CD4-positive, alpha-beta T cell treated with Interleukin-6 at 100 ng/mL for 8 hours (primary cell): ENCODE results near the gene C18orf54.
"Not testable (repeated sequence)": the region's sequence is repeated elsewhere in the genome, so short reads cannot be mapped to it uniquely, and the experiment has no call there.

Source experiments
- DNase-seq: peaks from one replicate; pipeline ENCODE4 v3.0.0-alpha.2; 2020; ENCODE audit warnings: mixed read lengths, low spot score

C18orf54 gene

DNA sequence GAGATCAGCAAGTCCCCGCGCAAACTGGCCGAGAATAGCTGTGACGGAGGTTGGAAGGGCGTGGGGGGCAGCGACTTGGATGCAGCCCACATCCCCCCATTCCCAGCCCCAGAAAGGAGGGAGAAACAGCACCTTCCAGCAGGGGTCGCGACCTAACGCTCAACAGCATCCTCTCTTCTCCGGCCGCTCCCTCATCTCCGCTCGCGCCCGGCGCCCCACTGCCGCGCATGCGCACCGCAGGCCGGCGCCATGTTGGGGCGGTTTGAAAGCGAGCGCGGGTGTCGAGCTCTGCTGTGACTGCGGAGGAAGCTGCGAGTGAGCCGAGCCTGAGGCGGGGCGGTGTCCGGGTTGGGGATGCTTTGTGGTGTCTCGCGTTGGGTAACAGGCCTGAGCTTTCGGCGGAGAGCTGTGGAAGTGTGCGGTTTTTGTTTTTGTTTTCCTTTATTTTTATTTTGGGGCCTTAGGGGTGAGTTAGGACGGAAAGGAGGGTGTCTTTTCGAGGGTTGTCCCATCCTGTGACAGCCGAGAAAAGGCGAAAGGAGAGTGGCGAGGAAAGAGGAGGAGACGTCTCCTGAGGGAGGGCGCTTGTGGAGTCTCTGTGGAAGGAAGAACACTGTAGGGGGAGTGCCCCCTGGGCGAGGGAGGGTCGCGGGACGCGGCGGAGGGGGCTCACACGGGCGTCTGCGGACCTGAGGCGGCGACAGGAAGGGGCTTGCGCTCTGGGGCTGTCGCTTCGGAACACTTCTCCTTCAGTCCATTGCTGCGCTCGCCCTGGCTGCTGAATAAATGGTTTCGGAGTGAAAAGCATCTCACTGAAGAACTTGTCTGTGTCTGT is at the start of gene C18orf54, which contains the start of gene STARD6:
Gene C18orf54 (plus strand): TSS at position 247 of the 835 bp plus-strand sequence. CDS start 2,667 bp downstream, outside the sequence.
Gene STARD6 (minus strand): TSS at position 199 of the 835 bp plus-strand sequence. CDS start 3,285 bp downstream, outside the sequence.
- DNase-seq = peak; percentile 91

DNA sequence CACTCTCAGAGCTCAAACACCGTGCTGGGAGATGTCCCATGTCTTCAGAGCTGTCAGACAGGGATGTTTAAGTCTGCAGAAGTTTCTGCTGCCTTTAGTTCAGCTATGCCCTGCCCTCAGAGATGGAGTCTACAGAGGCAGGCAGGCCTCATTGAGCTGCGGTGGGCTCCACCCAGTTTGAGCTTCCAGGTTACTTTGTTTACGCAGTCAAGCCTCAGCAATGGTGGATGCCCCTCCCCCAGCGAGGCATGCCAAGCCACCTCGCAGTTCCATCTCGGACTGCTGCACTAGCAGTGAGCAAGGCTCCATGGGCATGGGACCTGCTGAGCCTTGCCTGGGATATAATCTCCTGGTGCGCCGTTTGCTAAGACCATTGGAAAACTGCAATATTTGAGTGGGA is 48.1 kb upstream of the C18orf54 start:
- DNase-seq = not testable (repeated sequence)

DNA sequence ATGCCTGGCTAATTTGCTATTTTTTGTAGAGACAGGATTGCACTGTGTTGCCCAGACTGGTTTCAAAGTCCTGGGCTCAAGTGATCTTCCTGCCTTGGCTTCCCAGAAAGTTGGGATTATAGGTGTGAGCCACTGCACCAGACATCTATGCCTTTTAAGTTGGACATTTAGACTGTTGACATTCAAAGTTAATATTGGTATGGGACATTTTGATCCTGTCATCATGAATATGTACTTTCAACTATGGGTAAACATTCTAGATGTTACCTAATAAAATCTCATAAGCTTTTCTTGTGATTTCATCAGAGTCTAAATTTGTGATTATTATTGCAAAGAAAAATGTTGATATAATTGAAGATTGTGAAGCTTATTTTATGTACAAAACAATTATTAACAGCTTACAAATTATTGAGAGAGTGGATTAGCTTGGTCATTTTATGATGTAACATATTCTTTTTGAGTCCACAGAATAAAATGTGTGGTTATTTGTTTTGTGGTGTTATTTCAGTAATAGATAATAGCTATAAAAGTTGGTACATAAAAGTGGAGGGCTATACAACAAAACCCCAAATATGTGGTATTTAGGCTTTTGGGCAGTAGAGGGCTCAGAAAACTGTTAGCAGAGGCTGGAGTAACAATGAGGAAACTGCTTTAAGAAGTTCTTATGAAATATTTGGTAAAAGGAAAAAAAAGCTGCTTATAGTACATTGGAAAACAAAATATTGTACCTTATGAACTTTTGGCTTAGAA is 41.5 kb upstream of the C18orf54 start:
- no peak for DNase-seq

DNA sequence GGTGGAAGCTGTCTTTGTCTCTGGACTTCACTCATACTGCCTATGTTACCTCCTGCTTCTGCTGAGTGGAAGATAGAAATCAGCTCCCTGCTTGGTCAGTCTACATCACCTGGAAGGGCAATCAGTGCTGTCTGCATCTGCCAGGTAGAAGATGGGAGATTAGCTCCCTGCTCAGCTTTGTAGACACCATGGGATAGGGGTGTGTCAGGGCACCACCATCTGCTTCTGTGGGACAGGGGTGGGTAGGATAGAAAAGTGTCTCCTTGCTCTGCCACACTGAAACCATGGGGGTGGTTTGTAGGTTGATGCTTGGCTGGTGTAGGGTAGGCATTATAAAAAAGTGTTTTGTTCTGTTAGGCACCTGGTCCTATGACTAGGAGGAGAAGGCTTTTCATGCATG is 34.1 kb upstream of the C18orf54 start:
- no peak for DNase-seq

DNA sequence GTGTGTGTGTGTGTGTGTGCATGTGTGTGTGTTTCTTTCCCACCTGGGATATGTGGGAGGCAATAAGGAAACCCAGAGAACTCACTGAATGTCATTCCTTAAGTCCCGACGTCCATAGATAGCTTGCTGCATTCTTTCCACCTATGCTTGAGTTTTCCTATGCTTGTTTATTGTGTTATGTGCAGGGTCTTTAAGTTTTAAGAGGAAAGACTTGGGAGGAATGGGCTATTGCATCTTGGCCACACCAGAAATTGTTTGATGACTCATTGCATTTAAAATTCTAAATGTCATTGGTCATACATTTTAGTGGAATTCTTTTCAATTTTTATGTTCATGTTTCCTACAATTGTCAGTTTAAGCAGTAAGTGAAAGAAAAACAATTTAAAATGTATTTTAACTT is 33.7 kb upstream of the C18orf54 start:
- DNase-seq = no peak

DNA sequence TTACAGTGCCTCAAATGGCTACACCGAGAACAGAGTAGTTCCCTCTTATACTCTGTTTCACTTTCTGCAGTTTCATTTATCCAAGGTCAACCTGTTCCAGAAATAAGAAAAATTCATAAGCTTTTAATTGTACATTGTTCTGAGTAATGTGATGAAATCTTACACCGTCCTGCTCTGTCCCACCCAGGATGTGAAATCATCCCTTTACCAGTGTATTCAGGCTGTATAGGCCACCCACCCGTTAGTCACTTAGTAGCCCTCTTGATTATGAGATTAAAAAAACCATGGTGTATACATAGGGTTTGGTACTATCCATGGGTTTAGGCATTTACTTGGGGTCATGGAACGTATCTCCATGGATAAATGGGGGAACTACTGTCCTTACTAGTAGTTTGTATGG is 29.9 kb upstream of the C18orf54 start:
- DNase-seq = no peak

DNA sequence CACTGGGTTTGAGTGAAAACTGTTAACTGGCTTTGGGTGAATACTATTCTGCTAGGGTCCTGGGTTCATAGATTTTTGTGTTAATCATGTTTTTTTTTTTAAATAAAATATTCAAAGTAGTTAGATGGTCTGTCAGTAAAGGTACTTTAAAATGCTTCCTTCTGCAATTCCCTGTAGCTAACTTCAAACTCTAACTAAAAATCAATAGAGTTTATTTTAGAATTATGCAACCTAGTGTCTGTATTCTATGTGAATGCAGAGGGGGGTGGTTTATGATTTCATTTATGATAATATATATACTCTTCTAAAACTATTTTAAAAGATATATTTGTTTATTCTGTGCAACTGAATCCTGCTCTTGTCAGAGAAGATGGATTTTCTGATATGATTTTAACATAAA is 27.9 kb upstream of the C18orf54 start:
- DNase-seq = no peak

DNA sequence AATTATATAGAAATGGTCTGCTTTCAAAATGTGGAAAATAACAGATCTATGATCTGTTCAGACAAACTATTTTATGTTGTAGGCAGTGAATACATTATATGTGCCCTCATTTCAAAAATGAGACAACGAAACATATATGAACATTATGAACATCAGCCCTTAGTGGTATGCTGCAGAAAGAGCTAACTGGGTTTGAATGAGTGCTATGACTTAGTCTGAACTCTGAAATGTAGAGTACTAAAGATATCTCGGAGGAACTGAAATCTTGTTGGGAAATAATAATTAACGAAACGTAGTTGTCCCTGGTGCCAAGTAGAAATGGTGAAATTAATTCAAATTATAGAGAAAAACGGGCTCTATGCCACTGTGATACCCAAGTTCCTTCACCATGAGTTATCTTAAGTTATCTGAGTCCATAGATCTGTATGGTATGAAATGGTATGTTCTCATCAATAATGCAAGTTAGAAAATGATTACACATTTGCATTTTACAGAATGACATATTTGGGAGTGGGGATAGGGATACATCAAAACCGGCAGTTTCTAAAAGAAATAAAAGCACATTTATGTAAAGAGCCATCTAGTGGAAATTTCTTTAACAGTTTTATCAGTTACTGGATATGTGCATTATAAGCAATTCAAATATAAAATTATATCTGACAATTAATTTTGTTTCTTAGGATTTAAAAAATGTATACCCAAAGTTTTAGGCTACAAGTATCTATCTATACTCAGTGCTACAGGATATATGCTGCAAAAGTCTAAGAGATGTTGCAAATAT is 26.7 kb upstream of the C18orf54 start:
- no peak for DNase-seq

DNA sequence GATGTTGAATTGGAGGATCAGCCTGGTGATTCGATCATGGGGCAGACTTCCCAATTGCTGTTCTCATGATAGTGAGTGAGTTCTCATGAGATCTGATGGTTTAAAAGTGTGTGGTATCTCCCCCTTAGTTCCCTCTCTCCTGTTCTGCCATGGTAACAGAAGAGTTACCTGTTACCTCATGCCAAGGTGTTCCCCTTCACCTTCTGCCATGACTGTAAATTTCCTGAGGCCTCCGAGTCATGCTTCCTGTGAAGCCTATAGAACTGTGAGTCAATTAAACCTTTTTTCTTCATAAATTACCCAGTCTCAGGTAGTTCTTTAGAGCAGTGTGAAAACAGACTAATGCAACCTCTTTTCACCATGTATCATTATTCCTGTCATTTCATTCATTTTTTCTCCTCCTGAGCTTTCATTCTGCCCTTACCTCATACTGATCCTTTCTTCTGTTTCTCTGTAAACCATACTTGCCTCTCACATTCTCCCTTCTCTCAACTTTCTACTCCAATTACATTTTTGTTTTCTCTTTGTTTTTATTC is 22.0 kb upstream of the C18orf54 start:
- DNase-seq = no peak

DNA sequence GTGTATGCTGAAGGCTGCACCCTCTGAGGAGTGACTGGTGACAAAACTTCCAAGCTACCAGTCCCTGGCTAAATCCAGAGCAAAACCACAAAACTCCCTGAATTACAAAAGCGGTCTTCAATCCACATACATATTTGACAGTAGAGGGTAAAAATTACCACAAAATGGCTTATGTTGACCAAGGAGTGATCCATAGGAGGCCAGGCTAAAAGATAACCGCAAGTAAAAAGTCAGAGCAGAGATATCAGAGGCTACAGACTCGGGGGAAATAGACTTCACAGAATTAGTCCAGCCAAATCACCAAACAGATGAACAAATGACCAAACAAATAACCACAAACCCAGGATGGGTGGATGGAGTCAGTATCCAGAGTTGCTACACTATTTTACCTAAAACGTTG is 19.5 kb upstream of the C18orf54 start:
- no peak for DNase-seq

DNA sequence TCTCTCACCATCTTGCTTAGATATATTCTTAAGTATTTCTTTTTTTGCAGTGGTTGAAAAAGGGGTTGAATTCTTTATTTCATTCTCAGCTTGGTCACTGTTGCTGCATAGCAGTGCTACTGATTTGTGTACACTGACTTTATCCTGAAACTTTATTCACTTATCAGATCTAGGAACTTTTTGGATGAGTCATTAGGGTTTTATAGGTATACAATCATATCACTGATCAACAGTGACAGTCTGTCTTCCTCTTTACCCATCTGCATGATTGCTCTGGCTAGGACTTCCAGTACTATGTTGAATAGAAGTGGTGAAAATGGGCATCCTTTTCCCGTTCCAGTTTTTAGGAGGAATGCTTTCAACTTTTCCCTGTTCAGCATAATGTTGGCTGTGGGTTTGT is 6.5 kb upstream of the C18orf54 start:
- DNase-seq = no peak

DNA sequence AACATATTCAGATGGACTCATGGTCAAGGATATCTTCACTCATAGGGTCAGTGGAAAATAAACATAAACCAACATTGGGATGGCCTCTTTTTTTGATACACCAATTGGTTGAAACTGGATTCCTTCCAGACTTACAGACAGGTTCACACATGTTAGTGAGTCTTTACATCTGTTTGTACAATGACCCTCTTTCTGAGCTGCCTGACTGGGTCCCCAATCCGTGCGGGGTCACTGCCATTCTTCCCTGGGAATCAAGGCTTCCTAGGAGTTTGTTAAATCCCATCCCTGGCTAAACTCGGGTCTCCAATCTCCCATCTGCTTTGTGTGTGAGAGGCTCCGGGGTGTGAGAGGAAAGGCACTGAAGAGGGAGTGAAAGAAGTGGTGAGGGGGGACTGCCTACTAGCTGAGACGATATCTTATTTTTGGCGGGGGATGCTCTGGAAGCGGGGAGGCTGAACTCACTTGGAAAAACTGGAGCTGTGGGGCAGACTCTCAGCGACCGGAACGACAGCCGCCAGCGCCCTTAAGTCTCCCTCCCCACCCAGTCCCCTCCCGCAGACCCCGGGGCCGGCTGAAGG is 535 bp upstream of the C18orf54 start:
- no peak for DNase-seq

DNA sequence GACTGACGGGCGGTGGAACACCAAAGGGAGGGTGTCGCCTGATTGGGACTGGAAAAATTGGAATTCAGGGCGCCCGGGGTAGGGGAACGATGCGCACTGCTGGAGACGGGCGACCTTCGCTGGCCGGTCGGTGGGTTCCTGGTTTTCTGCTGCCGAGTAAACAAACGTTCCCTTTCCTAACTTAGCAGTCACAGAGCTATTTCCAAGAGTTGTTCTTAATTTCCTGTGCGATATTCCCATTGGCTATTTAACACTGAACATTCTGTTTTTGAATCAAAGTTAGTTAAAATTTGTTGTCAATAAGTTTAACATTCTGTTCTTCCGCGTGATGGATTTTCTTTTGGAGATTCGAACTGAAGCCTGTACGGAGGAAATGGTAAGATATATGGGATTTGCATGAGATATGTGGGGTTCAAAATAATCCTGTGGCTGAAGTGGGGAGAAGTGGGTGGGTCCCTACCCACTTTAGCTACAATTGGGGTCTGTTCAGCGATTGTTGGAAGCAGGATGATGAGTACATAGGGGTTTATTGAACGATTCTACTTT is 862 bp downstream of the C18orf54 start:
- DNase-seq = no peak

DNA sequence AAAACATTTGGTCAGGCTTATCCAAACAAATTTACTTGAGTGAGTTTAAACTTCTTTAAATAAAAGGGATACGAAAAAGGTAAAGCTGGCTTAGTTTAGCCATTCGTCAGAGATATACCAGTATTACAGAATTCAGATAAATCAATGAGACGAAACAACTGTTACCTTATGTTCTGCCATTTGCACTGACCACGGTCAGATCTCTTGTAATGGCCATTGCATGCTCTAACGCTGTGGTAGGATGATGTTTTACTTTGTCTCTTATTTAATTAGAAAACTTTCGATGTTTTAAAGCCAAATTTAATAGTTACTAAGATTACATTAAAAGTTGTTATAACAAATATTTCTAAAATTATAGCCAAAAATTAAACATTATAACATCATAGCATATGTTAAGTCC is 1.5 kb downstream of the C18orf54 start:
- DNase-seq = no peak

DNA sequence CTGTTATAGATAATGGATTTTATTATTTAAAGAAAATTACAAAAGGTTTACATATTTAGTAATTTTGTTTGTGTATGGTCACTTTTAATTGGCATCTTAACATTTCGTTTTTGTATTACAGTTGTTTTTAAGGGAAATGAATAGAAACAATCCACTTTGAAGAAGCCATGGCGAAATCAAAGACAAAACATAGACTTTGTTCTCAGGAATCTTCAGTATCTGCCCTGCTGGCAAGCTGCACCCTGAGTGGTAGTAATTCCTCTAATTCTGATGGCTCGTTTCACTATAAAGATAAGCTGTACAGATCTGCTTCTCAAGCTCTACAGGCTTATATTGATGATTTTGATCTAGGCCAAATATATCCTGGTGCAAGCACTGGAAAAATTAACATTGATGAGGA is 2.7 kb downstream of the C18orf54 start:
- no peak for DNase-seq

DNA sequence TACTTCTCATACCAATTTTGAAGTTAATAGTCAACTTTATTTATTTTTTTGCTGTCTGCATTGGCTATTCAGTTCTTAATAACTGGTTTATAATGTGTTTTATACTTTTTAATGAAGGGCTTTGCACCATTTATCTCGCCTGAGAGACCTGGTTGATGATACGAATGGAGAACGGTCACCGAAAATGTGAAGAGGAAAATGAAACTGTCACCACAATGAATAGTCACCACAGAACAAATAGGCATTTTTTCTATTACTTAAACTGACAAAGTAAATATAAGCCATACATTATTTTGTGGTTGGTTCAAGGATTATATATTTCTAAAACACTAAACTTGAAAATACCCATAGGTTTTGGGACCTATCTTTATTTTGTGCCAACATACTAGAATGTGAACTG is 20.4 kb downstream of the C18orf54 start:
- no peak for DNase-seq

DNA sequence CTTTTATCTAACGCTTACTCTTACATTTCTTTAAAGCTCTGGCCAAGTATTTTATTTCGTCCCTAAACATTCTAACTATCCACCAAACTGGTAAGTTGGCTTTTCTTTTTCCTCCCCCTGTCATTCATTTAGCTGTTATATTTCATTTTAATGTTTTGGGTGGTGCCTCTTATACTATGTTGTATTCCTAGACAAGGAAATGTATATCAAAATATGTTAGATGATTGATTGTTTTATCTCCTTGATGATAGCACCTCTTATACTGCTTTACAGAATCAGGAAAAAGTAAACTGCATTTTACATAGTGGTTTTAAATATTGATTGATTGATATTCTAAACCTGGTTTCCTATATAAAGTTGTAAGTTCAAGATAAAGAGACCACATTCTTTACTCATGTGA is 23.9 kb downstream of the C18orf54 start:
- no peak for DNase-seq

DNA sequence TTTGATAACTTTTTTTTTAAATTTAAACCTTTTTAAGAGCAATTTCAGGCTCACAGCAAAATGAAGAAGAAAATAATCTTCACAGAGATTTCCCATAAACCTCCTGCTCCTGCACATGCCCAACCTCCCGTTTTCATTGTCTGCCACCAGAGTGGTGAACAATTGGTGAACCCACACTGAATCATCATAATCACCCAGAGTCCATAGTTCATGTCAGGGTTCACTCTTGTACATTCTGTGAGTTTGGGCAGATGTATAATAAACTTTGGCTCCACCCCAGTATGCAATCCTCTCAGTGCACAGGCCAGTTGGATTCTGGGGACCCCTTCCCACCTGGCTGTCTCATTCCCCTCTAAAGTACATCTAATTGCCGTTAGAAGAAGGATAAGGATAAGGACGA is 24.4 kb downstream of the C18orf54 start:
- DNase-seq = no peak

DNA sequence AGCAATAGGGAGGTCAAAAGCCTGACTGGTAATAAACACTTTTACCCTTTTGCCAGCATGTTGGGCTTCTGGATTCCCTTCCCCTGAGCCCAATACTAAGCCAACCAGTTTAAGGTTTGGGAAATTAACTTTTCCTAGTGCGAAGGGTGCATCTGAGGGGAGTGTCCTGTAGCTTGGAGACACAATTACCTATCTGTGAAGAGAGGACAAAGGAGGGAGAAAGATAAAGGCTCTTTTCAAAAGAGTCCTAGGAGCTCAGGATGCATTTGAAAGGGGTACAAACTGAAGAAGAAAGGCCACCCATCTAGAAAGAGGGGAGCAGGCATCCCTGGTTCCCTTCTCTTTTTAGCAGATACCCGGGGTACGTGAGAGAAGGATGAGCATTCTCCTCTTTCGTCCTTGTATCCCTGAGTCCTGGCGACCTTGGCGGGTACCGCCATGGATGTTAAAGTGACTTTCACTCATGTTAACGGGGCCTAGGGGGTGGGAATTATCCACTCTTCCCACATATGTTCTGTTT is 25.1 kb downstream of the C18orf54 start:
- no peak for DNase-seq

DNA sequence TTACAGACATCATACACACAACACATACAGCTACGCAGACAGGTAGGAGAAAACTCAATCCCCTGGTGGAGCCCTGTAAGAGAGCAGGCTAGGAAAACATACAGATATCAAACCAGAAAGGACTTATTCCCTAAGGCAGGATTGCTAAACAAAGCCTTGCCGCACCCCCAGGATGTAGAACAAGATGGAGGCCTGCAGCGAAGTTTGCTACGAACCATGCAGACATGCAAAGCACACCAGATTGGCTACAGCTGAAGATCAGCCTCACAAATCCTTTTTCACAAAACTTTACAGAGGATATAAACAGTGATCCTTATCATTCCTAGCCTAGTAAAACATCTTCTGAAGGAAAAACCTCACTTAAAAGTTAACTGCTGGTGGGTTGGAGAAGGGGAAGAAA is 28.3 kb downstream of the C18orf54 start:
- no peak for DNase-seq

DNA sequence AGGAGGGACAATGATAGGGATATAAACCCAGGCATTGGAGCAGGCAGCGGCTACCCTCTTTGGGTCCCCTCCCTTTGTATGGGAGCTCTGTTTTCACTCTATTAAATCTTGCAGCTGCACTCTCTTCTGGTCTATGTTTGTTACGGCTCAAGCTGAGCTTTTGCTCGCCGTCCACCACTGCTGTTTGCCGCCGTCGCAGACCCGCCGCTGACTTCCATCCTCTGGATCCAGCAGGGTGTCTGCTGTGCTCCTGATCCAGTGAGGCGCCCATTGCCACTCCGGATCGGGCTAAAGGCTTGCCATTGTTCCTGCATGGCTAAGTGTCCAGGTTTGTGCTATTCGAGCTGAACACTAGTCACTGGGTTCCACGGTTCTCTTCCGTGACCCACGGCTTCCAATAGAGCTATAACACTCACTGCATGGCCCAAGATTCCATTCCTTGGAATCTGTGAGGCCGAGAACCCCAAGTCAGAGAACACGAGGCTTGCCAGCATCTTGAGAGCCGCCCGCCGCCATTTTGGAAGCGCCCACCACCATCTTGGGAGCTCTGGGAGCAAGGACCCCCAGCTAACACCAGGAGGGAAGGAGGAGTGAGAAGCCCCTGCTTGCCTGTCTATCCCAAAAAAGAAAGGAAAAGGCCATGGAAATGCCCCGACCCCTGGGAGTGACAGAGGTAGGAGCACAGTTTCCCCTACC is 29.2 kb downstream of the C18orf54 start:
- not testable (repeated sequence) for DNase-seq
